Measurements from ENCODE around the gene EIF4E1B. TPM values are rescaled to one million over a fixed set of nuclear protein-coding genes. Genes with fewer than 3 reads are reported as not detected.

EIF4E1B gene
- total RNA-seq, 4 donors from 2014 or later, result not detected

GRCh38 chr5:176618783-176619182 lies 11.7 kb upstream of the EIF4E1B start:
- Histone ChIP-seq H3K36me3 (no peaks in the 10 kb centered on the region), H3K9me3 (no peaks in the 10 kb centered on the region), H3K4me1 (peaks cover 0 to 21% of the 10 kb centered on the region in 2 donors), H3K27ac (no peak overlapping the region), H3K4me3 (replicated peaks in 1 of 3) (no peak overlapping the region), H3K27me3 (peaks cover 16% of the 10 kb centered on the region)
- 31 to 42% methylated on average over 13 to 19 of the region's 19 CpGs for WGBS, 2 donors
- no peak for TF ChIP-seq CTCF (IDR thresholded peaks at IDR 0.05)
- TF ChIP-seq POLR2A (IDR thresholded peaks at IDR 0.05), result no peak
- intact Hi-C loops (cut with DNase I), result no loop called here
- no peak for DNase-seq

- H3K4me3 ChIP-seq (replicated peaks in 1 of 3), result no peak overlapping the region
- no peak overlapping the region for H3K27ac ChIP-seq
- H3K9me3 ChIP-seq, result no peaks in the 10 kb centered on the region
- H3K36me3 ChIP-seq, result no peaks in the 10 kb centered on the region
- no peak for TF ChIP-seq POLR2A (IDR thresholded peaks at IDR 0.05)
- peak in 1 of 6 experiments; percentile 14 for TF ChIP-seq CTCF (IDR thresholded peaks at IDR 0.05)
- WGBS, 2 donors, result 0 to 4% methylated on average over 2 to 23 of the region's 31 CpGs
- H3K4me1 ChIP-seq, result peaks cover 0 to 17% of the 10 kb centered on the region in 2 donors
- intact Hi-C loops (cut with DNase I), result no loop called here
- peak; percentile 35 to 39 for DNase-seq
- peaks cover 16% of the 10 kb centered on the region for H3K27me3 ChIP-seq
Measured at GRCh38 chr5:176619203-176619568, 11.3 kb upstream of the EIF4E1B start.

GRCh38 chr5:176619569-176620332 lies 10.7 kb upstream of the EIF4E1B start:
- H3K9me3 ChIP-seq, result no peaks in the 10 kb centered on the region
- intact Hi-C loops (cut with DNase I), result no loop called here
- H3K4me1 ChIP-seq, result peaks cover 0 to 15% of the 10 kb centered on the region in 2 donors
- DNase-seq, result no peak
- TF ChIP-seq POLR2A (IDR thresholded peaks at IDR 0.05), result no peak
- no peak for TF ChIP-seq CTCF (IDR thresholded peaks at IDR 0.05)
- no peaks in the 10 kb centered on the region for H3K36me3 ChIP-seq
- no peak overlapping the region for H3K4me3 ChIP-seq (replicated peaks in 1 of 3)
- H3K27ac ChIP-seq, result no peak overlapping the region
- WGBS, 2 donors, result 4 to 15% methylated on average over 27 to 40 of the region's 59 CpGs
- H3K27me3 ChIP-seq, result peaks cover 16% of the 10 kb centered on the region

- Histone ChIP-seq H3K4me3 (replicated peaks in 1 of 3) (no peak overlapping the region), H3K4me1 (peaks cover 0 to 15% of the 10 kb centered on the region in 2 donors), H3K27me3 (peaks cover 16% of the 10 kb centered on the region), H3K36me3 (no peaks in the 10 kb centered on the region), H3K27ac (no peak overlapping the region), H3K9me3 (no peaks in the 10 kb centered on the region)
- 6 to 22% methylated on average over 21 to 24 of the region's 32 CpGs for WGBS, 2 donors
- no peak for TF ChIP-seq CTCF (IDR thresholded peaks at IDR 0.05)
- TF ChIP-seq POLR2A (IDR thresholded peaks at IDR 0.05), result no peak
- intact Hi-C loops (cut with DNase I), result no loop called here
- no peak for DNase-seq
Measured at GRCh38 chr5:176620333-176620981, 10.0 kb upstream of the EIF4E1B start.

GRCh38 chr5:176621661-176622079 lies 8.8 kb upstream of the EIF4E1B start:
- no peak for TF ChIP-seq POLR2A (IDR thresholded peaks at IDR 0.05)
- no peak for TF ChIP-seq CTCF (IDR thresholded peaks at IDR 0.05)
- Histone ChIP-seq H3K36me3 (no peaks in the 10 kb centered on the region), H3K4me3 (replicated peaks in 1 of 3) (no peak overlapping the region), H3K27me3 (peaks cover 16% of the 10 kb centered on the region), H3K4me1 (peaks cover 0 to 15% of the 10 kb centered on the region in 2 donors), H3K9me3 (no peaks in the 10 kb centered on the region), H3K27ac (no peak overlapping the region)
- intact Hi-C loops (cut with DNase I), result no loop called here
- WGBS, 2 donors, result 51 to 52% methylated on average over 8 to 9 of the region's 13 CpGs
- DNase-seq, result no peak

Data from thyroid gland (tissue), 4 donors.